SU-DHL-6 (cell line): ENCODE results near the gene ZNF423.

Experiments used
- H2AFZ ChIP-seq: fragments of 200-600 bp; sonication (generic); 2 replicates; pipeline ENCODE4 v1.6.1; 2014; ENCODE audit warnings: low read depth, mild to moderate bottlenecking, moderate library complexity, mixed read lengths, antibody characterized with exemption, low read length; ENCODE audit not compliant: severe bottlenecking
- H3F3A ChIP-seq: fragments of 200-600 bp; shearing (Covaris generic); 2 replicates; pipeline ENCODE4 v1.6.0; 2016; ENCODE audit warnings: antibody characterized with exemption, mild to moderate bottlenecking; ENCODE audit not compliant: insufficient read depth
- H3K27ac ChIP-seq: fragments of 200-600 bp; sonication (generic); 2 replicates; pipeline ENCODE4 v1.5.1; 2016; ENCODE audit warnings: low read depth, mild to moderate bottlenecking, low read length, moderate library complexity, mixed read lengths
- H3K27me3 ChIP-seq: fragments of 200-600 bp; sonication (generic), shearing (Covaris generic); 2 replicates; pipeline ENCODE4 v1.6.0; 2014; ENCODE audit warnings: mild to moderate bottlenecking, low read length
- H3K36me3 ChIP-seq: fragments of 200-600 bp; sonication (generic); 2 replicates; pipeline ENCODE4 v1.6.1; 2014; ENCODE audit warnings: mild to moderate bottlenecking, low read length, mixed read lengths
- H3K4me2 ChIP-seq: fragments of 300-600, 200-600 bp; shearing (Covaris generic), sonication (generic); 2 replicates; pipeline ENCODE4 v1.6.0; 2014; ENCODE audit warnings: low read length, low read depth, mild to moderate bottlenecking; ENCODE audit not compliant: poor library complexity, severe bottlenecking
- H3K4me3 ChIP-seq: fragments of 200-600 bp; sonication (generic); 2 replicates; pipeline ENCODE4 v1.5.1; 2014; ENCODE audit warnings: antibody characterized with exemption, low read length, mild to moderate bottlenecking, mixed read lengths; ENCODE audit not compliant: insufficient read depth, poor library complexity, severe bottlenecking
- H3K79me2 ChIP-seq: fragments of 200-600 bp; sonication (generic); 2 replicates; pipeline ENCODE4 v1.6.1; 2014; ENCODE audit warnings: mild to moderate bottlenecking, low read length, moderate library complexity; ENCODE audit not compliant: insufficient read depth
- H3K9ac ChIP-seq: fragments of 200-600 bp; sonication (generic); 2 replicates; pipeline ENCODE4 v1.7.0; 2014; ENCODE audit warnings: mild to moderate bottlenecking, low read length
- H3K9me2 ChIP-seq: fragments of 200-600 bp; sonication (generic); replicated peaks from 2 replicates; pipeline ENCODE4 v1.6.1; 2014; ENCODE audit warnings: low read length; ENCODE audit not compliant: insufficient read depth
- H3K9me3 ChIP-seq: fragments of 200-600 bp; sonication (generic); 2 replicates; pipeline ENCODE4 v1.6.1; 2014; ENCODE audit warnings: low read length, mixed read lengths; ENCODE audit not compliant: insufficient read depth
- H4K20me1 ChIP-seq: fragments of 200-600 bp; sonication (generic); 2 replicates; pipeline ENCODE4 v1.6.1; 2014; ENCODE audit warnings: low read depth, mild to moderate bottlenecking, antibody characterized with exemption, low read length, moderate library complexity, mixed read lengths
- EZH2phosphoT487 ChIP-seq: fragments of 200-600 bp; sonication (generic), shearing (Covaris generic); conservative IDR thresholded peaks from 2 replicates; pipeline ENCODE4 v1.6.1; 2018; ENCODE audit warnings: mild to moderate bottlenecking, antibody characterized with exemption, low read length, moderate library complexity, mixed read lengths
- TF ChIP-seq, protein P1 (sequence below): fragments of 200-600 bp; sonication (generic); IDR thresholded peaks from one replicate; pipeline ENCODE4 v1.5.1; 2017; ENCODE audit warnings: antibody characterized with exemption, mild to moderate bottlenecking, low read length, moderate library complexity; ENCODE audit not compliant: insufficient read depth, poor library complexity, severe bottlenecking

Gene ZNF423

DNA sequence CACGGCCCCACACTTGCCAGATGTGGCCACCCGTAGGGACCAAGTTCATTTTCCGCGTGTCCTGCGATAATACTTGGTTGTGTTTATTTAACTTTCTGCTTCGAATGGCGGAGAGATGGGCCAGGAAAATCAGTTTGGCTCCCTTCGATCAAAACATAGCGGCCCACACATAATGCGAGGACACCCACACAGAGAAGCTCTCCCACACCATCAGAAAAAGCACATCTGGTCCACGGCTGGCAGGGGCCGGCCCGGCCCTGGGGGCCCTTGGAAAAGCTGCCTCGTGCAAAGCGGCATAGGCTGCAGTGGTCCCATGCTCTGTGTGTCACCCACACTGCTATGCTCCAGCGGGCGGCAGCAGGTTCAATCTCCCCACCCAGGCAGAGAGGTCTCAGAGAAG is 46.9 kb downstream of the ZNF423 start:
- TF ChIP-seq, protein P1, sequence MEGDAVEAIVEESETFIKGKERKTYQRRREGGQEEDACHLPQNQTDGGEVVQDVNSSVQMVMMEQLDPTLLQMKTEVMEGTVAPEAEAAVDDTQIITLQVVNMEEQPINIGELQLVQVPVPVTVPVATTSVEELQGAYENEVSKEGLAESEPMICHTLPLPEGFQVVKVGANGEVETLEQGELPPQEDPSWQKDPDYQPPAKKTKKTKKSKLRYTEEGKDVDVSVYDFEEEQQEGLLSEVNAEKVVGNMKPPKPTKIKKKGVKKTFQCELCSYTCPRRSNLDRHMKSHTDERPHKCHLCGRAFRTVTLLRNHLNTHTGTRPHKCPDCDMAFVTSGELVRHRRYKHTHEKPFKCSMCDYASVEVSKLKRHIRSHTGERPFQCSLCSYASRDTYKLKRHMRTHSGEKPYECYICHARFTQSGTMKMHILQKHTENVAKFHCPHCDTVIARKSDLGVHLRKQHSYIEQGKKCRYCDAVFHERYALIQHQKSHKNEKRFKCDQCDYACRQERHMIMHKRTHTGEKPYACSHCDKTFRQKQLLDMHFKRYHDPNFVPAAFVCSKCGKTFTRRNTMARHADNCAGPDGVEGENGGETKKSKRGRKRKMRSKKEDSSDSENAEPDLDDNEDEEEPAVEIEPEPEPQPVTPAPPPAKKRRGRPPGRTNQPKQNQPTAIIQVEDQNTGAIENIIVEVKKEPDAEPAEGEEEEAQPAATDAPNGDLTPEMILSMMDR, result no peak
- no peak for TF ChIP-seq EZH2phosphoT487
- no peaks in the 10 kb centered on the region for H3K27me3 ChIP-seq
- H3K9me3 ChIP-seq, result no peaks in the 10 kb centered on the region
- H4K20me1 ChIP-seq, result no peaks in the 10 kb centered on the region
- H3K9me2 ChIP-seq, result no peaks in the 10 kb centered on the region
- H2AFZ ChIP-seq, result no peak overlapping the region
- H3K27ac ChIP-seq, result no peak overlapping the region
- H3K79me2 ChIP-seq, result no peaks in the 10 kb centered on the region
- no peak overlapping the region for H3K9ac ChIP-seq
- no peak overlapping the region for H3K4me3 ChIP-seq
- H3K4me2 ChIP-seq, result no peak overlapping the region
- no peaks in the 10 kb centered on the region for H3F3A ChIP-seq
- H3K36me3 ChIP-seq, result no peaks in the 10 kb centered on the region

DNA sequence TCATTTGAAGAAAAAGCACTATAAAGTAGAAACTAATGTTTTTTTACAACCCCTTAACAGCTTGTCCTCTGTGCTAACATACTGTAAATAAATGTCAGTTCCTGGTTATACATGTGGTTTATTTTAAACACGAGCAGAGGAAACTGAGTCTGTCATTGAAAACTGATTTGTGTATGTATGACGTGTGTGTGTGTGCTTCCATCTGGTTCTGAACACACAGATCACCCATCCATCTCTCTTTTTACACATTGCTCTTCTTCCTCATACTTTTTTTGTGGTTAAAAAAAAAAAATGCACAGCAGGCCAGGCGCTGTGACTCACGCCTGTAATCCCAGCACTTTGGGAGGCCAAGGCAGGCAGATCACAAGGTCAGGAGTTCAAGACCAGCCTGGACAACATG is 49.5 kb downstream of the ZNF423 start:
- Histone ChIP-seq H4K20me1 (no peaks in the 10 kb centered on the region), H3F3A (no peaks in the 10 kb centered on the region), H3K27me3 (no peaks in the 10 kb centered on the region), H3K9me3 (no peaks in the 10 kb centered on the region), H2AFZ (no peak overlapping the region), H3K79me2 (no peaks in the 10 kb centered on the region), H3K36me3 (no peaks in the 10 kb centered on the region), H3K9me2 (no peaks in the 10 kb centered on the region), H3K4me2 (no peak overlapping the region), H3K4me3 (no peak overlapping the region), H3K9ac (no peak overlapping the region), H3K27ac (no peak overlapping the region)
- TF ChIP-seq, protein P1, result no peak
- TF ChIP-seq EZH2phosphoT487, result no peak

DNA sequence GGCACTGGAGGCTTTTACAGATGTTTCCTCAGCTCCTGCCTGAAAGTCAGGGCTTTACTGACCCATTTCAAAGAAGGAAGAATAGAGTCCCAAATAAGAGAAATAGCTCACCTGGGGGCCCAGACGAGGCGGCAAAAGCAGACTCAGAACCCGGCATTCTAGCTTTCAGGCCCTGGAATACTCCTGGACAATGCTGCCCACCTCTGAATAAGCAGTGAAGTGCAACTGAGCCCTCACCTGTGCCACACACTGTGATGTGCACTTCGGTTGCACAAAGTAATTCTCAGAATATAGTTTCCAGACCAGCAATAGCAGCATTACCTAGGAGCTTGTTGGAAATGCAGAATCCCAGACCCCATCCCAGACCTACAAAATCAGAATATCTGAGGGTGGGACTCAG is 54.6 kb downstream of the ZNF423 start:
- Histone ChIP-seq H3K9me3 (no peaks in the 10 kb centered on the region), H3F3A (no peaks in the 10 kb centered on the region), H3K9me2 (no peaks in the 10 kb centered on the region), H3K4me3 (no peak overlapping the region), H3K4me2 (no peak overlapping the region), H3K79me2 (no peaks in the 10 kb centered on the region), H2AFZ (no peak overlapping the region), H3K9ac (no peak overlapping the region), H3K27me3 (no peaks in the 10 kb centered on the region), H3K27ac (no peak overlapping the region), H3K36me3 (no peaks in the 10 kb centered on the region), H4K20me1 (no peaks in the 10 kb centered on the region)
- TF ChIP-seq, protein P1, result no peak
- TF ChIP-seq EZH2phosphoT487, result no peak

DNA sequence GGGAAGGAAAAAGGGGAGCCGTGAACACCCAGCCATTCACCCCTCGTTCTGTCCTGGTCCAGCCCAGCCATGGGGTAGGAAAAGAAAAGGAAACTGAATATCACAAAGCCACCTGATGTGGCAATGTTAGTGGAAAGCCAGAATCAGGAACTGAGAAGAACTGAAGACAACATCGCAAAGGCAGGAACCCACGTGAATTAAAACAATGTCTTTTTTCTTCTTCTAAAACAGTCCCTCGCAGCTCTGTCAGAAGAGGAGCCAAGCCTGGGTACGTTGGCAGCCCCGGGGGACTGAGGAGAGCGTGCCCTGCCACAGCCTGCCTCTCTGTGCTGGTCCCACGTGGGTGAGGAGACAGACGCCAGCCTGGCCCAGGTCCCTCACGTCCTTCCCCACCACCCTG is 55.0 kb downstream of the ZNF423 start:
- Histone ChIP-seq H3K9me2 (no peaks in the 10 kb centered on the region), H3K4me3 (no peak overlapping the region), H3K9ac (no peak overlapping the region), H3K27me3 (no peaks in the 10 kb centered on the region), H3K36me3 (no peaks in the 10 kb centered on the region), H3K27ac (no peak overlapping the region), H2AFZ (no peak overlapping the region), H4K20me1 (no peaks in the 10 kb centered on the region), H3K4me2 (no peak overlapping the region), H3F3A (no peaks in the 10 kb centered on the region), H3K79me2 (no peaks in the 10 kb centered on the region), H3K9me3 (no peaks in the 10 kb centered on the region)
- TF ChIP-seq EZH2phosphoT487, result no peak
- TF ChIP-seq, protein P1, result no peak
